Activated T-cell treated with anti-CD3 and anti-CD28 coated beads, Interleukin-2, amount 50 U/mL, for 4 hours (primary cell): Measurements from ENCODE around the gene KLHL40. TPM values are rescaled to one million over a fixed set of nuclear protein-coding genes. Genes with fewer than 3 reads are reported as not detected.

Experiments used
- ATAC-seq, 2 donors: fragments of 200-7000 bp; cut with Tn5 transposase; one replicate each; pipeline ENCODE4 v1.10.0; 2021
- DNase-seq: peaks from one replicate; pipeline ENCODE4 v3.0.0-alpha.2; 2020
- H3K27me3 Mint-ChIP-seq: one replicate; pipeline ENCODE4 v1.8.0; 2021; ENCODE audit warnings: low read depth, mixed read lengths
- H3K36me3 Mint-ChIP-seq: one replicate; pipeline ENCODE4 v1.8.0; 2022; ENCODE audit warnings: mixed read lengths; ENCODE audit not compliant: insufficient read depth
- H3K4me1 Mint-ChIP-seq: one replicate; pipeline ENCODE4 v1.8.0; 2021; ENCODE audit warnings: low read depth, mixed read lengths
- H3K4me3 Mint-ChIP-seq: one replicate; pipeline ENCODE4 v1.8.0; 2021; ENCODE audit warnings: mild to moderate bottlenecking, moderate library complexity, mixed read lengths
- H3K9me3 Mint-ChIP-seq: one replicate; pipeline ENCODE4 v1.8.0; 2021; ENCODE audit warnings: mixed read lengths
- total RNA-seq, 3 donors: library from RNA; stranded (reverse); gene quantifications; one replicate each; pipeline ENCODE4 v1.2.1, GENCODE V29; 2021

The KLHL40 gene
- total RNA-seq, 3 donors from 2014 or later, result not detected

DNA sequence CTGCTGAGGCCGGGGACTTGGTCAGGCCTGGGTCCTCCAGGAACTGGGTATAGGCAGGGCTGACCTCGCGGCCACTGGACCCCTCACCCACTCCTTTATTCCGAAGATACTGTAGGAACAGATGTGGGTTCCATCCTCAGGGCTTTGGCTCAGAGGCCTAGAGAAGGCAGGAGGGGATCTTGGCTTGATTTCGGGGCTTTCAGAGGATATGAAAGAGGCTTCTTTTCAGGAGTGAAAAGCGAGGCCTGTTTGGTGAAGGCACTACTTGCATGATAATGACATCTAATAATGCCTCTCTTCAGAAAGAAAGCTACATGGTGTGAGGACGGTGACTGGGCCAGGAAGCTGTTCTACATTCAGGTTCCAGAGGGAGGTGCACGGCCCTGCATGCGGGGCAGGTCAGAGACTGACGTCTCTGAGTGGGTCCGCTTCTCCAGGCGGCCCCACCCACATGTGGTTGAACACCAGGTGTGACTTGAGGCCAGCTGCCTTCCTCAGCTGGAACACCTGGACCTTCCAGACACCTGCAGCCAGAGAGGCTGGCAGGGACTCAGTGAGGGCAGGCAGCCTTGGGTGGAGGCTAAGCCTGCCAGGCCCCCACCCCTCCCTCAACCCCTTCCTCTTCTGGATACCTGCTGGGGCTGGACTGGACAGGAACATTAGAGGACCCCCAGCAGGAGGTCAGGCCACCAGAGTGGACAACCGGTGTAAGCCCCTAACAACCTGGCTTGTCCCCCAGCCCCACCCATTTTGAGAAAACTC, 48.3 kb downstream of the KLHL40 start:
- Mint-ChIP-seq H3K36me3 (no peaks in the 10 kb centered on the region), H3K9me3 (no peaks in the 10 kb centered on the region), H3K27me3 (peaks cover 4% of the 10 kb centered on the region), H3K4me1 (no peaks in the 10 kb centered on the region), H3K4me3 (no peak overlapping the region)
- DNase-seq, result no peak
- no peak for ATAC-seq

DNA sequence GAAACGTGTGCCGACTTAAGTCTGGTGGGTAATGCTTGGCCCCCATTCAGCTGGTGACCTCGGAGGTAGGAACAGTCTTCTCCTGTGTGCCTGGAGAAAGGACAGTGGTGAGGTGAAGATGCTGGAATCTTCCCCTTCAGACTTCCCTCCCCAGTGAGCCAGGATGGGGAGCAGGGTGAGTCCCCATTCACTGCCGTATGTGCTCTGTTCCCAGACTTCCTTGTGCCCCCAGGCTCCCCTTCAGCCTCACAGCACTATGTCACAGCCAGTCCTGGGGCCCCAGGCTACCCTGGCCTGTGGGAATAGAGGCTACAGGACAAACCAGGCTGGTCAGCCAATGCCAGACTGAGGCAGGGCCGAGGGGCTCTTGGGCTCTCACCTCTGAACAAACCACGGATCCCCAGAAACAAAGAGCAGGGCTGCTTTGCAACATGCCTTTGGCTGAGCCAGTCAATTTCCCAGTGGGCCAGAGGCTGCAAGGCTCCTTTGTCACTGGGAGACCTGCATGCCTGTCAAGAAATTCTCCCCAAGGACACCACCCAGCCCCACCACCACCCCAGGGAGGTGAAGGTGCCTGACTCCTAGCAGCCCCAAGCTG, 49.0 kb downstream of the KLHL40 start:
- Mint-ChIP-seq H3K36me3 (no peaks in the 10 kb centered on the region), H3K4me1 (no peaks in the 10 kb centered on the region), H3K9me3 (no peaks in the 10 kb centered on the region), H3K27me3 (peaks cover 4% of the 10 kb centered on the region), H3K4me3 (no peak overlapping the region)
- no peak for DNase-seq
- no peak for ATAC-seq

DNA sequence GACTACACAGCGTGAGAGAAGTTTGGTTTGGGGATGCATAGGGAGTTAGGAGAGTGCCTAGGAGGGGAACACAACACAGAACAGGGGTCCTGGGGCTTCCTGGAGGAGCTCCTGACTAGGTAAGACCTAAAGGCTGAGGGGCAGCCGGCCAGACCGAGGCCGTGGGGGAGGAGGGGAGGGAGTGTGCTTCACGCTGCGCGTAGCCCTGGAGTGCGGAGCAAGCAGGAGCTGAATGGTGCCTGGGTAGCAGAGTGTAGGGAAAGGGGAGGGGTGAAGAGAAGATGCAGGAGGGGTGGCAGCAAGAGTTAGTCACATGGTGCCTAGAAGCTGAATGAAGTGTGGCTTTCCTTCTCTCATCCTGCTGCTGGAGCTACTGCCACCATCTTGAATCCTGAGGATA, 49.7 kb downstream of the KLHL40 start:
- Mint-ChIP-seq H3K36me3 (no peaks in the 10 kb centered on the region), H3K4me1 (no peaks in the 10 kb centered on the region), H3K9me3 (no peaks in the 10 kb centered on the region), H3K27me3 (no peaks in the 10 kb centered on the region), H3K4me3 (no peak overlapping the region)
- DNase-seq (no peak), ATAC-seq (no peak)

DNA sequence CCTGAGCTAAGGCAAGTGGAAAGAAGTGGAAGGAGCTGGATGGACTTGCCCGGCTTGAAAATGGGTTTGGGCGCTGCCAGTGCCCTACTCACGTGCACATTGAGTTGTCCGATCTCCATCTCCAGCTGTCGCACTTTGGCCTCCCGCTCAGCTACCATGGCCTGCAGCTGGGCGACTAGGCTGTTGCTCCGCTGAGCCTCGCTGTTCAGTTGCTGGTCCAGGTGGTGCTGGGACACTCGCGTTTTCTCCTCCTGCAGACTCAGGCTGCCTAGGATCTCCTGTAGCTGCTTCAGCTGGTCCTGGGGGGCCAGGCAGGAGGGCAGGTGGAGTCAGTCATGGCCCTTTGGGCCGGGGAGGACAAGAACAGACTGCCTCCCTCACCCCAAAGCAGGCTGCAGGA, 50.3 kb downstream of the KLHL40 start:
- Mint-ChIP-seq H3K36me3 (no peaks in the 10 kb centered on the region), H3K9me3 (no peaks in the 10 kb centered on the region)

DNA sequence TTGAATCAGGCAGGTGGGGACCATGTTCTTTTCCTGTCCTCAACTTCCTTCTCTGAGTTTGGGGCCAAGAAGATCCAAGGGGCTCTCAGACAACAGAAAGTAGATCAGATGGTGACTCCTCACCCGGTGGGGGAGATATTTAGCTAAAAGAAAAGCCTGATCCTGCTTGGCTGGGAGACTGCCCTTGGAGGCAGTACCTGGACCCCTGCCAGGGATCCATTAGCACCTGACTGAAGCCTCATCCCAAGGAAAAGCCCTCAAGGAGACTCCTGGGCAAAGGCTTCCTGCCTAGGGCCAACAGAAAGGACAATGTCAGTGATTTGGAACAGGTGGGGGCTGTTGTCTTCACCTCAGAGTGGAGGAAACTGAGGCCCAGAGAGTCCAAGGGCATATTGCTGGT, 50.7 kb downstream of the KLHL40 start:
- DNase-seq (no peak), ATAC-seq (no peak)
- Mint-ChIP-seq H3K36me3 (no peaks in the 10 kb centered on the region), H3K27me3 (no peaks in the 10 kb centered on the region), H3K4me1 (no peaks in the 10 kb centered on the region), H3K9me3 (no peaks in the 10 kb centered on the region), H3K4me3 (no peak overlapping the region)

More for the DNA sequence above, 50.3 kb downstream of the KLHL40 start:
- H3K4me1 Mint-ChIP-seq, result no peaks in the 10 kb centered on the region
- no peaks in the 10 kb centered on the region for H3K27me3 Mint-ChIP-seq
- H3K4me3 Mint-ChIP-seq, result no peak overlapping the region
- DNase-seq (no peak), ATAC-seq (no peak)

DNA sequence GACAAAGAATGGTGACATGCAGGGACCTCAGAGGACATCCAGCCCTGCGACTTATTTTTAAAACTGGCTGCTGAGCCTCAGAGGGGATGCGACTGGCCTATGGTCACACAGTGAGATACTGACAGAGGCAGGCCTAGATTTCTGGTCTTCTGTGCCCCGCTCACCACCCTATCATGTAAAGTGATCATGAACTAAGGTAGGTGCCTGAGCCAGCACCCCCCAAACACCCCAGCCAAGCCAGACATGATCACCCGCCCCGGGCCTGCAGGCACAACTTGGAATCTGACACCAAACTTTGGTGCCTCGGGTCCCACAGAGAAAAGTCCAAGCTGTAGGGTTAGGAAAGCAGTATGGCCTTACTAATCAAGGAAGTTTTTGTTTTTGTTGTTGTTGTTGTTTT, 51.2 kb downstream of the KLHL40 start:
- no peak for ATAC-seq
- Mint-ChIP-seq H3K9me3 (no peaks in the 10 kb centered on the region), H3K4me3 (no peak overlapping the region), H3K4me1 (no peaks in the 10 kb centered on the region), H3K36me3 (no peaks in the 10 kb centered on the region), H3K27me3 (no peaks in the 10 kb centered on the region)
- no peak for DNase-seq

DNA sequence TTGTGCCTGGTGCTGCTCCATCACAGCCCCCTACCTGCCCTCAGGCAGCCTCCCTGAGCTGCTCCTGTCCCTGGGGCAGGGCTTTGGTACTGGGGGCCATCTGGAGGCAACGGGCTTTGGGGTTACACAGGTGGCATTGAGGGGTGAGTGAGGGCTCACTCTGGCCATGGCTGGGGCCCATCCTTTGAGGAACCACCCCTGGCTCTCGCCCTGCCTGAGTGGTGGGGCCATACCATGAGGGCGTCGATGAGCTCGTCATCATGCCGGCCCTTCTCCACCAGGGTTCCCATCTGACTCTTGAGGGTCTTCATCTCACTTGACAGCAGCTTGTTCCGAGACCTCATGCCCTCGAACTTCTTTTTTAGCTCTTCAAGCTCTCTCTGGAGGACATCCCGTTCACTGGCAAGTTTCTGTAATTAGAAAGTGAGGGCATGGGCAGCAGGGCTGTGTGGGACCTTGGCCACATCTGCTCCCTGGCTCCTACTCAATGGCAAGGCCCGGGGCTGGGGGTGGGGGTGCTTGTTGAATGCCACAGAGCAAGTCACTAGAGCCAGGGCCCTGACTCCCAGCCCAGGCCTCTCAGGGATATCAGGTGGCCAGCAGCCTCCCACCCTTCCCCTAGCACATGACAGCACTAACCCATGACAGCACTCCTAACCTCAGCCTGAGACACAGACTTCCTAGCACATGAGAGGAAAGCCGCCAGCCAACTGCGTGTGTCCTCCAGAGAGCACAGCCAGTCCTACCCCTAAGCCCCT, 54.2 kb downstream of the KLHL40 start:
- Mint-ChIP-seq H3K27me3 (no peaks in the 10 kb centered on the region), H3K36me3 (no peaks in the 10 kb centered on the region), H3K4me3 (no peak overlapping the region), H3K4me1 (peaks cover 3% of the 10 kb centered on the region), H3K9me3 (no peaks in the 10 kb centered on the region)
- no peak for ATAC-seq
- DNase-seq, result no peak

DNA sequence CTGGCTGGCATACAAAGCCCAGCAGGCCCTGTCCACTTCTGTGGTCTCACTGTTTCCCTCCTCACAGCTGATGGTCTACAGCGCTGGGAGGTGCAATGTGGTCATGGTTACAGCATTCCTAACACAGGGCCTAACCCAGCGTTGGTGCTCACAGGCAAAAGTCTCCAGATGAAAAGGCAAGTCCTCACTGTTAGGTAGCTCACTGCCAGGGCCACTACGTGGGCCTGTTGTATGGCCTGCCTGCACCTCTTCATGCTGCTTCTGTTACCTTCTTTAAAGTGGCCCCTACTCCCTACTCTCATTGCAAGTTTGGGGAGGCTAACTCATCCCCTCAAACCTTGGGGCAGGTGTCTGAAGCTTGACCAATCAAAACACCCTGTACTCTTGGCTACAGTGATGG, 56.5 kb downstream of the KLHL40 start:
- H3K9me3 Mint-ChIP-seq, result no peaks in the 10 kb centered on the region
- H3K4me1 Mint-ChIP-seq, result peaks cover 12% of the 10 kb centered on the region
- no peak overlapping the region for H3K4me3 Mint-ChIP-seq
- ATAC-seq (no peak), DNase-seq (no peak)
- H3K36me3 Mint-ChIP-seq, result no peaks in the 10 kb centered on the region
- H3K27me3 Mint-ChIP-seq, result no peaks in the 10 kb centered on the region

Other genes with a start within 250 kb of the KLHL40 start
- 1 to 10 TPM; 2.2 to 4.7 (median 4.6) TPM for gene VIPR1, start 182.9 kb upstream of the KLHL40 start, total RNA-seq
- 10 to 100 TPM; 32.0 to 35.3 (median 35.1) TPM for gene SEC22C, start 103.6 kb upstream of the KLHL40 start, total RNA-seq
- gene SS18L2, start 94.7 kb upstream of the KLHL40 start, total RNA-seq, result 10 to 100 TPM; 68.8 to 79.1 (median 72.6) TPM
- 10 to 100 TPM; 44.2 to 48.1 (median 46.7) TPM for gene NKTR, start 84.9 kb upstream of the KLHL40 start, total RNA-seq
- under 1 TPM; 0.26 to 0.79 (median 0.56) TPM for gene ZBTB47, start 31.8 kb upstream of the KLHL40 start, total RNA-seq
- gene HHATL, start 17.3 kb downstream of the KLHL40 start, total RNA-seq, result not detected
- gene CCDC13, start 87.7 kb downstream of the KLHL40 start, total RNA-seq, result under 1 TPM; 0.29 to 0.73 (median 0.35) TPM
- 10 to 100 TPM; 75.5 to 88.7 (median 83.0) TPM for gene HIGD1A, start 119.0 kb downstream of the KLHL40 start, total RNA-seq
- gene ACKR2, start 123.9 kb downstream of the KLHL40 start, total RNA-seq, result under 1 TPM; 0.13 to 0.56 (median 0.14) TPM
- gene CYP8B1, start 190.3 kb downstream of the KLHL40 start, total RNA-seq, result under 1 TPM; 0.05 to 0.10 (median 0.05) TPM
- 1 to 10 TPM in 2 of 3 donors, under 1 TPM in 1; 0.33 to 1.4 (median 1.0) TPM for gene ZNF662, start 220.6 kb downstream of the KLHL40 start, total RNA-seq